GM23338 (cell line): Measurements from ENCODE around the gene JMY. TPM values are rescaled to one million over a fixed set of nuclear protein-coding genes. Genes with fewer than 3 reads are reported as not detected.
A peak's percentile ranks its signal among the peaks of the same experiment; 100 is the strongest.

Experiments
- ATAC-seq: fragments of 200-7000 bp; cut with Tn5 transposase; 3 replicates; pipeline ENCODE4 v1.9.1; 2020
- DNase-seq: peaks from one replicate; pipeline ENCODE4 v3.0.0-alpha.2; 2015; ENCODE audit warnings: low spot score
- H2AFZ ChIP-seq: fragments of 200-600 bp; sonication (generic); 2 replicates; pipeline ENCODE4 v1.8.0; 2016; ENCODE audit warnings: antibody characterized with exemption, mild to moderate bottlenecking, moderate library complexity
- H3F3A ChIP-seq: fragments of 200-600 bp; sonication (generic); replicated peaks from 2 replicates; pipeline ENCODE4 v1.8.0; 2017; ENCODE audit warnings: antibody characterized with exemption, mixed run types, low read depth
- H3K27ac ChIP-seq: fragments of 200-600 bp; sonication (generic); 2 replicates; pipeline ENCODE4 v1.6.1; 2016; ENCODE audit warnings: low read depth
- H3K27me3 ChIP-seq: fragments of 200-600 bp; sonication (generic); 2 replicates; pipeline ENCODE4 v1.8.0; 2016; ENCODE audit warnings: mild to moderate bottlenecking, mixed run types, moderate library complexity; ENCODE audit not compliant: insufficient read depth
- H3K36me3 ChIP-seq: fragments of 200-600 bp; sonication (generic); 2 replicates; pipeline ENCODE4 v1.8.0; 2016; ENCODE audit warnings: mild to moderate bottlenecking; ENCODE audit not compliant: insufficient read depth
- H3K4me1 ChIP-seq: fragments of 200-600 bp; sonication (generic); 2 replicates; pipeline ENCODE4 v1.8.0; 2016; ENCODE audit warnings: mild to moderate bottlenecking, moderate library complexity; ENCODE audit not compliant: insufficient read depth
- H3K4me2 ChIP-seq: fragments of 200-600 bp; sonication (generic); 2 replicates; pipeline ENCODE4 v1.7.1; 2017; ENCODE audit warnings: mixed run types
- H3K4me3 ChIP-seq: fragments of 200-600 bp; sonication (generic); 2 replicates; pipeline ENCODE4 v1.6.1; 2016; ENCODE audit warnings: mixed run types
- H3K79me2 ChIP-seq: fragments of 200-600 bp; sonication (generic); replicated peaks from 2 replicates; pipeline ENCODE4 v1.8.0; 2017; ENCODE audit warnings: mild to moderate bottlenecking; ENCODE audit not compliant: insufficient read depth
- H3K9me2 ChIP-seq: fragments of 200-600 bp; sonication (generic); 2 replicates; pipeline ENCODE4 v1.8.0; 2017; ENCODE audit not compliant: insufficient read depth
- H4K20me1 ChIP-seq: fragments of 200-600 bp; sonication (generic); replicated peaks from 2 replicates; pipeline ENCODE4 v1.8.0; 2017; ENCODE audit warnings: mild to moderate bottlenecking; ENCODE audit not compliant: insufficient read depth
- H3K27ac Mint-ChIP-seq: 2 replicates; pipeline ENCODE4 v1.8.0; 2020; ENCODE audit warnings: inconsistent platforms, mild to moderate bottlenecking, moderate library complexity, mixed read lengths
- H3K27me3 Mint-ChIP-seq: 3 replicates; pipeline ENCODE4 v1.8.0; 2022; ENCODE audit warnings: low read depth, mild to moderate bottlenecking, moderate library complexity, mixed read lengths, inconsistent platforms; ENCODE audit not compliant: insufficient read depth, poor library complexity
- H3K36me3 Mint-ChIP-seq: 3 replicates; pipeline ENCODE4 v1.8.0; 2021; ENCODE audit warnings: low read depth, mild to moderate bottlenecking, inconsistent platforms, moderate library complexity, mixed read lengths
- H3K4me1 Mint-ChIP-seq: 3 replicates; pipeline ENCODE4 v1.8.0; 2020; ENCODE audit warnings: mild to moderate bottlenecking, inconsistent platforms, mixed read lengths
- H3K4me3 Mint-ChIP-seq: 3 replicates; pipeline ENCODE4 v1.8.0; 2021; ENCODE audit warnings: moderate library complexity, mild to moderate bottlenecking, inconsistent platforms, mixed read lengths
- H3K9me3 Mint-ChIP-seq: 3 replicates; pipeline ENCODE4 v1.8.0; 2020; ENCODE audit warnings: moderate library complexity, mild to moderate bottlenecking, inconsistent platforms, mixed read lengths
- CREB1 ChIP-seq: fragments of 250-450 bp; sonication (Bioruptor Pico); IDR thresholded peaks from 2 replicates; pipeline ENCODE4 v1.5.0; 2020; ENCODE audit warnings: low read depth, mild to moderate bottlenecking, moderate library complexity
- CTCF ChIP-seq, 2 experiments: fragments of 200-600 bp in 1 of 2; sonication (generic) in 1 of 2; conservative IDR thresholded peaks; 2 replicates each; pipeline versions ENCODE4 v1.5.1 to v1.6.1; 2016 to 2017; ENCODE audit warnings: antibody characterized with exemption in 2 of 2, low read depth in 2 of 2, mild to moderate bottlenecking in 2 of 2, moderate library complexity in 1 of 2
- ETS1 ChIP-seq: IDR thresholded peaks from 2 replicates; pipeline ENCODE4 v1.6.1; 2016; ENCODE audit warnings: antibody characterized with exemption
- EZH2 ChIP-seq: fragments of 200-600 bp; sonication (generic); IDR thresholded peaks from one replicate; pipeline ENCODE4 v1.8.0; 2017; ENCODE audit warnings: antibody characterized with exemption, mild to moderate bottlenecking, low read depth; ENCODE audit not compliant: unreplicated experiment
- EZH2phosphoT487 ChIP-seq: fragments of 200-600 bp; sonication (generic); IDR thresholded peaks from one replicate; pipeline ENCODE4 v1.8.1; 2018; ENCODE audit warnings: antibody characterized with exemption; ENCODE audit not compliant: unreplicated experiment
- JUNB ChIP-seq: IDR thresholded peaks from one replicate; pipeline ENCODE4 v1.6.1; 2016; ENCODE audit warnings: antibody characterized with exemption; ENCODE audit not compliant: unreplicated experiment
- NANOG ChIP-seq: IDR thresholded peaks from 2 replicates; pipeline ENCODE4 v1.6.1; 2016; ENCODE audit warnings: antibody characterized with exemption, borderline replicate concordance
- POLR2AphosphoS5 ChIP-seq: IDR thresholded peaks from 2 replicates; pipeline ENCODE4 v1.6.1; 2016; ENCODE audit warnings: antibody characterized with exemption, low read depth
- REST ChIP-seq: IDR thresholded peaks from one replicate; pipeline ENCODE4 v1.6.1; 2018; ENCODE audit warnings: antibody characterized with exemption; ENCODE audit not compliant: unreplicated experiment
- STAT1 ChIP-seq: IDR thresholded peaks from one replicate; pipeline ENCODE4 v1.6.1; 2016; ENCODE audit warnings: antibody characterized with exemption; ENCODE audit not compliant: unreplicated experiment
- ZNF114 ChIP-seq: fragments of 250-450 bp; sonication (Bioruptor Pico); IDR thresholded peaks from 2 replicates; pipeline ENCODE4 v1.5.0; 2020; ENCODE audit warnings: mild to moderate bottlenecking, moderate library complexity
- ZNF331 ChIP-seq: fragments of 250-450 bp; sonication (Bioruptor Pico); IDR thresholded peaks from 2 replicates; pipeline ENCODE4 v1.5.0; 2020; ENCODE audit warnings: low read depth, mild to moderate bottlenecking, moderate library complexity
- ZNF462 ChIP-seq: fragments of 250-450 bp; sonication (Bioruptor Pico); IDR thresholded peaks from 2 replicates; pipeline ENCODE4 v1.5.0; 2020; ENCODE audit warnings: mild to moderate bottlenecking, moderate library complexity
- long read RNA-seq: library from polyadenylated mRNA; unstranded; transcript quantifications from one replicate; pipeline ENCODE4 v2.0.0, GENCODE V29; 2020; ENCODE audit not compliant: unreplicated experiment
- polyA plus RNA-seq: library from polyadenylated mRNA; unstranded; fragments of >200 nt; fragmentation: Nextera tagmentation; extraction: Ambion mirVana; gene quantifications from 2 replicates; pipeline ENCODE4 v1.2.1, GENCODE V29; 2016
- total RNA-seq: library from RNA; depleted of rRNA; stranded (reverse); fragments of >200 nt; shearing (Covaris generic); gene quantifications from 2 replicates; pipeline ENCODE4 v1.2.3, GENCODE V29; 2014; rRNA removed

Gene JMY
- 15.9 and 18.4 TPM in 2 replicates for total RNA-seq
- 6.1 and 6.2 TPM in 2 replicates for polyA plus RNA-seq
- long read RNA-seq, partial matches to known transcripts: 3 of 3 reads
- long read RNA-seq, other reads (novel, unspliced or antisense): 0 of 3 reads

GRCh38 chr5:79235634-79236361 is at the start of gene JMY:
Gene JMY (plus strand): TSS chr5:79236131. CDS start chr5:79236651, 520 bp downstream.
- H3K27ac Mint-ChIP-seq: peak within 1 kb of the TSS; percentile 93
- Histone ChIP-seq H3K4me1 (peaks cover 11% of the 10 kb centered on the region; the same call in 1 of the 2 replicates), H2AFZ (peak within 1 kb of the TSS; percentile 85), H3K79me2 (peaks cover 35% of the 10 kb centered on the region), H4K20me1 (no peaks in the 10 kb centered on the region; the same call in 1 of the 2 replicates), H3K27ac (peak within 1 kb of the TSS; percentile 69; the same call in 1 of the 2 replicates), H3K9me2 (no peaks in the 10 kb centered on the region), H3F3A (no peaks in the 10 kb centered on the region), H3K4me2 (peak within 1 kb of the TSS; percentile 97), H3K4me3 (peak within 1 kb of the TSS; percentile 82), H3K27me3 (peaks cover 14% of the 10 kb centered on the region; the same call in 1 of the 2 replicates), H3K36me3 (no peaks in the 10 kb centered on the region)
- H3K36me3 Mint-ChIP-seq: peaks cover 3% of the 10 kb centered on the region; the same call in 2 of the 3 replicates
- TF ChIP-seq JUNB (no peak), ZNF462 (CRISPR knock-in tag) (no peak), EZH2phosphoT487 (no peak), CTCF (conservative IDR thresholded peaks at IDR 0.05; ENCODE audit: low read depth in 2 of 2) (0 out of 4 replicates have a peak, but pooled peaks of 1 of the 2 experiments have one; percentile 11), STAT1 (no peak), REST (no peak), ZNF331 (CRISPR knock-in tag) (no peak), NANOG (no peak), EZH2 (no peak), CREB1 (CRISPR knock-in tag) (peak; percentile 90), ETS1 (no peak), POLR2AphosphoS5 (peak; percentile 79), ZNF114 (CRISPR knock-in tag) (no peak)
- peak within 1 kb of the TSS; percentile 91 for H3K4me3 Mint-ChIP-seq
- ATAC-seq (peak; percentile 61), DNase-seq (peak; percentile 90)
- H3K9me3 Mint-ChIP-seq: no peaks in the 10 kb centered on the region
- H3K4me1 Mint-ChIP-seq: peaks cover 4% of the 10 kb centered on the region; the same call in 1 of the 3 replicates
- H3K27me3 Mint-ChIP-seq: peaks cover 8% of the 10 kb centered on the region
